Measurements from ENCODE around the gene SLC3A2. TPM values are rescaled to one million over a fixed set of nuclear protein-coding genes. Genes with fewer than 3 reads are reported as not detected.

Gene SLC3A2
- total RNA-seq, 4 donors from 2014 or later: 170 to 234 (median 198) TPM

DNA sequence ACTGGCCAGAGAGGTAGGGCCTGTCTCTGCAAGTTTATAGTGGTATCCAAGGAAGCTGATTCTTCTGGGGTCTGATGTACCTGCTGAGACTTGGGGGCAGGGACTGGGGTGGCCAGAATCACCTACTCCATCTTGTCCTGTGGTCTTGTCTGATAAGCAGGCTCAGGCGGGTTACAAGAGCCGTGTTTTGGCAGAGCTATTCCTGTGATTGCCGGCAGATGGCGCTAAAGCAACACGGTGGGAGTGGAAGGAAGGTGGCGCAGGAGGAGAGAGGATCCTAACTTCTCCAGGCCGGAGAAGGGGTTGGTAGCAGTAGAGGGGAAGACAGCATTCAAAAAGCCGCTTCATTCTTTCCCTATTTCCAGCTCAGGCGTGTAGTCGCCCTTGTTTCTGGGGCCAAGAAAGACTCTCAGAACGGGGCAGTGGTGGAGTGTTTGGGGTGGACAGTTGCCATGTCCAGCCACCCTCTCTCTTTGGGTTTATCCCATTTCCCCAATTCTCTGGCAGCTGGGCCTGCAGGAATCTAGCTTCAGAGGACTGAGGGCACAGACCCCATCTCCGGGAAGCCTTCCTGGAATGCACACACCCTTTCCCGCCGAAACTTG is 25.3 kb downstream of the SLC3A2 start:
- H3K27ac ChIP-seq: no peak overlapping the region
- 19% methylated on average over 14 of the region's 14 CpGs for WGBS
- no peaks in the 10 kb centered on the region for H3K27me3 ChIP-seq

DNA sequence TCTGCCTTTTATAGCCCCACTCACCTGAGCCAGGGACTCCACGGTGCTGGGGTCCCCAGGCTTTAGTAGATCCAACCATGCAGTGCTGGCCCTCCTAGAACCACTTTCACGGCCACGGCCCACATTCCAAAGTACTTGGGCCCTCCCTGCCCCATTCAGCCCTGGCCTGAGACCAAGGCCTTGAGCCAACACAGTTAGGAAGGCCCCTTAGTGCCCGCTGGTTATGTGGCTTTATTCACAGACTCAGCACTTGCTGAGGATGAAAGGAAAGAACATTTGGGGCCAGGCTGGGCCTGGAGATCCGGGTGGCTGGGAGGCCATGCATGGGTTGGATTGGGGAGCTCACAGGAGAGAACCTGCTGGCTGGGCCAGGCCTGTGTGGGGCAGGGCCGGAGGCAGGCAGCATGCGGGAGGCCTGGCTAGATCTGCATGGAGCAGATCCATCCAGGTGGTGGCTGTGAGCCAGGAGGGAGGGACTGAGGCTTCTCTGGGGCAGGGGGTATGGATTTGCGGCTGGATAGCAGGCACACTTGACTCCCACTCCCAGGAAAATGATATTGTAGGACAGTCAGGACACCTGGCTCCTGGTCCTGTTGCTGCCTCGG is 27.9 kb downstream of the SLC3A2 start:
- no peak for TF ChIP-seq POLR2A (IDR thresholded peaks at IDR 0.05)
- no peak for TF ChIP-seq EP300 (IDR thresholded peaks at IDR 0.05)
- TF ChIP-seq, protein P1, sequence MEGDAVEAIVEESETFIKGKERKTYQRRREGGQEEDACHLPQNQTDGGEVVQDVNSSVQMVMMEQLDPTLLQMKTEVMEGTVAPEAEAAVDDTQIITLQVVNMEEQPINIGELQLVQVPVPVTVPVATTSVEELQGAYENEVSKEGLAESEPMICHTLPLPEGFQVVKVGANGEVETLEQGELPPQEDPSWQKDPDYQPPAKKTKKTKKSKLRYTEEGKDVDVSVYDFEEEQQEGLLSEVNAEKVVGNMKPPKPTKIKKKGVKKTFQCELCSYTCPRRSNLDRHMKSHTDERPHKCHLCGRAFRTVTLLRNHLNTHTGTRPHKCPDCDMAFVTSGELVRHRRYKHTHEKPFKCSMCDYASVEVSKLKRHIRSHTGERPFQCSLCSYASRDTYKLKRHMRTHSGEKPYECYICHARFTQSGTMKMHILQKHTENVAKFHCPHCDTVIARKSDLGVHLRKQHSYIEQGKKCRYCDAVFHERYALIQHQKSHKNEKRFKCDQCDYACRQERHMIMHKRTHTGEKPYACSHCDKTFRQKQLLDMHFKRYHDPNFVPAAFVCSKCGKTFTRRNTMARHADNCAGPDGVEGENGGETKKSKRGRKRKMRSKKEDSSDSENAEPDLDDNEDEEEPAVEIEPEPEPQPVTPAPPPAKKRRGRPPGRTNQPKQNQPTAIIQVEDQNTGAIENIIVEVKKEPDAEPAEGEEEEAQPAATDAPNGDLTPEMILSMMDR (IDR thresholded peaks at IDR 0.05): no peak
- TF ChIP-seq POLR2AphosphoS5 (IDR thresholded peaks at IDR 0.05): no peak
- peak overlapping the region; percentile 61 for H3K27ac ChIP-seq

More for the DNA sequence above, 25.3 kb downstream of the SLC3A2 start:
- Histone ChIP-seq H3K4me1 (peaks cover 27% of the 10 kb centered on the region), H3K36me3 (no peaks in the 10 kb centered on the region), H3K9me3 (no peaks in the 10 kb centered on the region), H3K4me3 (no peak overlapping the region)
- TF ChIP-seq POLR2A (IDR thresholded peaks at IDR 0.05) (no peak), POLR2AphosphoS5 (IDR thresholded peaks at IDR 0.05) (no peak), EP300 (IDR thresholded peaks at IDR 0.05) (no peak)
- TF ChIP-seq, protein P1 (IDR thresholded peaks at IDR 0.05): peak; percentile 95 to 98
- peak in 1 of 2 donors; percentile 85 for DNase-seq (ENCODE audit: low spot score in 2 of 2)

DNA sequence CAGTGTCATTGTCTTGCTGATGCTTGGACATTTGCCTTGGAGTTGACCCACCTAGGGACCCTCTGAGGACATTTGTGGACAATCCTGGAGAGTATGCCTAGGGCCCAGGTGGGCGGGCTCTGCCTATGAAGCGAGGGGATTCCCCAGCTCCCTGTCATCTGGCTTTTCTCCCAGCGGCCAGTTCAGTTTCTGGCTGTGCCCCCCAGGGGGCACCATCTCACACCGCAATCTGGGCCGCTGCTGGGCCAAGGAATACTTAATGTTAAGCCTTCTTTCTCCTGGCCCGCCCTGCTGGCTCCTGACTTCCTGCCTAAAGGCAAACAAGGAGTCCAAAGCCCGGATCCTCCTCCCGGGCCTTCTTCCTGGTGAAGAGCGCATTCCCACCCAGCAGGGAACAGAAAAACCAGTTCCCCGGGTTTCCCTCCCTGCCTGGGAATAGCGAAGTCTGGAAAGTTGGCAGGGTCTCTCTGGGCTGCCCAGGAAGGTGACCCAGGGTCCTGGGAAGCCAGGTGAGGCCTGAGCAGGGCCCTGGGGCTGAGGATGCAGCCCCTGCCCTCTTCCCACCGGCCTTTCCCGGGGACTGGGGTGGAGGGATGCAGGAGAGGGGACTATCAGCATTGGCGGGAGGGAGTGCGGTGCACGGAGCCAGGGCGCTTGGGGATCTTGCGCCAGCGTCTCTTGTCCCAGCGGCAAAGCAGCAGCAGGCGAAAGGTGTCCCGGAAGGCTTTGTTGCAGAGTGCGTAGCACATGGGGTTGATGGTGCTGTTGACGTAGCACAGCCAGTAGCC is 28.6 kb downstream of the SLC3A2 start:
- H3K36me3 ChIP-seq: no peaks in the 10 kb centered on the region
- peak overlapping the region; percentile 61 for H3K27ac ChIP-seq
- peak overlapping the region; percentile 0 for H3K4me3 ChIP-seq
- 42% methylated on average over 19 of the region's 24 CpGs for WGBS
- no peaks in the 10 kb centered on the region for H3K9me3 ChIP-seq
- TF ChIP-seq, protein P1 (IDR thresholded peaks at IDR 0.05): peak; percentile 14 to 36
- no peak for TF ChIP-seq EP300 (IDR thresholded peaks at IDR 0.05)
- no peak for DNase-seq (ENCODE audit: low spot score in 2 of 2)
- no peaks in the 10 kb centered on the region for H3K27me3 ChIP-seq
- H3K4me1 ChIP-seq: peaks cover 27% of the 10 kb centered on the region

More for the DNA sequence above, 27.9 kb downstream of the SLC3A2 start:
- 44% methylated on average over 9 of the region's 9 CpGs for WGBS
- H3K4me3 ChIP-seq: peak overlapping the region; percentile 0
- no peaks in the 10 kb centered on the region for H3K36me3 ChIP-seq
- no peaks in the 10 kb centered on the region for H3K9me3 ChIP-seq
- H3K27me3 ChIP-seq: no peaks in the 10 kb centered on the region
- H3K4me1 ChIP-seq: peaks cover 27% of the 10 kb centered on the region
- no peak for DNase-seq (ENCODE audit: low spot score in 2 of 2)

DNA sequence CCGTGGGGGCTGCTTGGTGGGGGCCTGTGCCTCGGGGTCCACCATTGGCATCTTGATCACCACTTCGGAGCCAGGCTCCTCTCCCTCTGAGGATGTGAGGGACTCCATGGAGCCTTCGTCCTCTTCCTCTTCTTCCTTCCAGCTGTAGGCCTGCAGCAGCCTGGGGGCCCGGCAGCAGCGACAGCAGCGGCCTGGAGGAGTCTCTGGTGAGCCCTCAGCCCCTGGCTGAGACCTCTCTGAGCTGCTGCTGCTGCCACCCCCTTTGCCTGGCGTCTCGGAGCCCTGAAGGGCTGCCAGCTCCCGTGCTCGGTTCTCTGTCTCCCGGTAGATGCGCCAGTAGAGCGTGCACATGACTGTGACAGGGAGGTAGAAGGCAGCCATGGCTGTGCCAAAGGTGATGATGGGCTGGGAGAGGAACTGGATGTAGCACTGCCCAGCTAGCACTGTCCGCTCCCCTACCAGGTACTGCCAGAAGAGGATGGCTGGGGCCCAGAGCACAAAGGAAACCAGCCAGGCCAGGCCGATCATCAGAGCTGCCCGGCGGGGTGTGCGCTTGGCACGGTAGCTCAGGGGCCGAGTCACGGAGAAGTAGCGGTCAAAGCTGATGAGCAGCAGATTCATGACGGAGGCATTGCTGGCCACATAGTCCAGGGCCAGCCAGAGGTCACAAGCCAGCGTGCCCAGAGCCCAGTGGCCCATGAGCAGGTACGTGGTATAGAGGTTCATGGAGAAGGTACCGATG is 29.6 kb downstream of the SLC3A2 start:
- Histone ChIP-seq H3K9me3 (no peaks in the 10 kb centered on the region), H3K36me3 (no peaks in the 10 kb centered on the region), H3K4me3 (no peak overlapping the region), H3K4me1 (peaks cover 27% of the 10 kb centered on the region), H3K27me3 (no peaks in the 10 kb centered on the region), H3K27ac (peak overlapping the region; percentile 61)
- no peak for TF ChIP-seq POLR2AphosphoS5 (IDR thresholded peaks at IDR 0.05)
- TF ChIP-seq, protein P1 (IDR thresholded peaks at IDR 0.05): no peak
- no peak for TF ChIP-seq POLR2A (IDR thresholded peaks at IDR 0.05)
- no peak for TF ChIP-seq EP300 (IDR thresholded peaks at IDR 0.05)
- DNase-seq (ENCODE audit: low spot score in 2 of 2): no peak
- 82% methylated on average over 17 of the region's 27 CpGs for WGBS
